Brain microvascular endothelial cell (primary cell): ENCODE measurements around the gene LIN28A.
"Not testable (repeated sequence)": the region's sequence is repeated elsewhere in the genome, so short reads cannot be mapped to it uniquely, and the experiment has no call there.

Experiments
- DNase-seq: peaks from one replicate; pipeline ENCODE4 v3.0.0-alpha.2; 2020
- H3K27ac ChIP-seq: fragments of 250-450 bp; sonication (Bioruptor Pico); 2 replicates; pipeline ENCODE4 v1.5.1; 2020; ENCODE audit warnings: mild to moderate bottlenecking, moderate library complexity
- H3K27me3 ChIP-seq: fragments of 250-450 bp; sonication (Bioruptor Pico); replicated peaks from 2 replicates; pipeline ENCODE4 v1.5.1; 2020; ENCODE audit warnings: mild to moderate bottlenecking
- H3K36me3 ChIP-seq: fragments of 250-450 bp; sonication (Bioruptor Pico); replicated peaks from 2 replicates; pipeline ENCODE4 v1.5.1; 2020; ENCODE audit warnings: mild to moderate bottlenecking
- H3K4me3 ChIP-seq: 2 replicates; pipeline ENCODE4 v1.5.1; 2011; ENCODE audit warnings: low read depth, mild to moderate bottlenecking, control low read depth, low read length, moderate library complexity
- in situ Hi-C: cut with HindIII; loops from 2 replicates; pipeline ENCODE4 v1.10.0; 2017; ENCODE audit warnings: low sequenced_read_pairs, low pct_ligation_motif_present
- TF ChIP-seq, protein P1 (sequence below): IDR thresholded peaks from 2 replicates; pipeline ENCODE4 v1.5.1; 2011; ENCODE audit warnings: low read depth, mild to moderate bottlenecking, moderate library complexity, low read length, control low read depth, inconsistent platforms; ENCODE audit errors: missing control alignments

Gene LIN28A

DNA sequence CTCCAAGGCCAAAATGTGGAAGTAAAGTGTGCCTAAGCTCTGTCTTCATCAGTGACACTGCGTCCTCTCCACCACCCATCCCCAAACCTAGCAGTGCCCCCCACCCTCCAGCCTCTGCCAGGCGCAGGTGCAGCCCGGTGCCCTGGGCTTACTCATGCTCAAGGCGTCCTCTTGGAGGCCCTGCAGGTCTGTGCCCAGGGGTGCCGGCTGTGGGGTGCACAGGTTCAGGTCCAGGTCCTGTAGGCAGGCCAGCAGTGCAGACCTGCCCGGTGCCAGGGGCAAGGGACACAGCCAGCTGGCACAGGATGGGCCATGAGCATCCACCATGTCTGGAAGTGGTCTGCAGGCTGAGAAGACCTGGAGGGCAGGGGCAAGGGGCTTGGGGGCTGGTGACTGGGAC, 43.2 kb upstream of the LIN28A start:
- Histone ChIP-seq H3K4me3 (no peak overlapping the region), H3K27me3 (no peaks in the 10 kb centered on the region), H3K27ac (no peak overlapping the region), H3K36me3 (no peaks in the 10 kb centered on the region)
- DNase-seq: no peak
- in situ Hi-C loops: no loop called here
- TF ChIP-seq, protein P1, sequence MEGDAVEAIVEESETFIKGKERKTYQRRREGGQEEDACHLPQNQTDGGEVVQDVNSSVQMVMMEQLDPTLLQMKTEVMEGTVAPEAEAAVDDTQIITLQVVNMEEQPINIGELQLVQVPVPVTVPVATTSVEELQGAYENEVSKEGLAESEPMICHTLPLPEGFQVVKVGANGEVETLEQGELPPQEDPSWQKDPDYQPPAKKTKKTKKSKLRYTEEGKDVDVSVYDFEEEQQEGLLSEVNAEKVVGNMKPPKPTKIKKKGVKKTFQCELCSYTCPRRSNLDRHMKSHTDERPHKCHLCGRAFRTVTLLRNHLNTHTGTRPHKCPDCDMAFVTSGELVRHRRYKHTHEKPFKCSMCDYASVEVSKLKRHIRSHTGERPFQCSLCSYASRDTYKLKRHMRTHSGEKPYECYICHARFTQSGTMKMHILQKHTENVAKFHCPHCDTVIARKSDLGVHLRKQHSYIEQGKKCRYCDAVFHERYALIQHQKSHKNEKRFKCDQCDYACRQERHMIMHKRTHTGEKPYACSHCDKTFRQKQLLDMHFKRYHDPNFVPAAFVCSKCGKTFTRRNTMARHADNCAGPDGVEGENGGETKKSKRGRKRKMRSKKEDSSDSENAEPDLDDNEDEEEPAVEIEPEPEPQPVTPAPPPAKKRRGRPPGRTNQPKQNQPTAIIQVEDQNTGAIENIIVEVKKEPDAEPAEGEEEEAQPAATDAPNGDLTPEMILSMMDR: no peak

DNA sequence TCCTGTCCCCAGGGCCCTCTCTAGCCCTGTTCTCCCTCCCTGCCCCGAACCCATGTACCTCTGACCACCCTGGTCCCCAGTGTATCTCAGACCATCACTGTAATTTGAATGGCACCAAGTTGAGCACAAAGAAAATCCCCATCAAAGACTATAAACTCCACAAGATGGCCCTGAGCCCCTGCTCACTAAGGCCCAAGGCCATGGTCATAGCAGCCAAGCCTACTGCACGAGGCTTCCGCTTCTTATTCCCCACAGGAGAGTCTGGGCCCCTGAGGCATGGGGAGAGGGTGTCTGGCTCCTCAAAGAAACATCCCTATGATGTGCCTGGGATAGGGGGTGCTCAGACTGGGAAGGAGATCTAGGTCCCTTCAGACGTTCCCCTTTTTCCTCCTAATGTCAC, 42.6 kb upstream of the LIN28A start:
- Histone ChIP-seq H3K4me3 (no peak overlapping the region), H3K27ac (no peak overlapping the region), H3K36me3 (no peaks in the 10 kb centered on the region), H3K27me3 (no peaks in the 10 kb centered on the region)
- in situ Hi-C loops: no loop called here
- TF ChIP-seq, protein P1: no peak
- DNase-seq: no peak

DNA sequence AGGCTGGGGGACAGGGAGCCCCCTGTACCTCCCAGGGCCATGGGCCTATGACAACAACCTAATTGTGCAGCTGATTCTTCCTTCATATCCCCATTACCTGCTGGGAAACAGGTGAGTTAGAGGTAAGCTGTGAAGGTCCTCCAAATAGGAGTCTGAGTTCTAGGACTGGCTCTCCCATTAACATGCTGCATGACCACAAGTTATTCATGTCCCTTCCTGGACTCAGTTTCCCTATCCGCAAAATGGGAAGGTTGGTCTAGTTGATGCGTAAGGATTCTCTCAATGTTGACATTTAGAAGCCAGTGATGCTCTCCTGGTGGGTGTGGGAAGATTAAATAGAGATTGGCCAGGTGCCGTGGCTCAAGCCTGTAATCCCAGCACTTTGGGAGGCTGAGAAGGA, 42.1 kb upstream of the LIN28A start:
- Histone ChIP-seq H3K27me3 (no peaks in the 10 kb centered on the region), H3K27ac (no peak overlapping the region), H3K36me3 (no peaks in the 10 kb centered on the region), H3K4me3 (no peak overlapping the region)
- in situ Hi-C loops: no loop called here
- DNase-seq: no peak
- TF ChIP-seq, protein P1: no peak

DNA sequence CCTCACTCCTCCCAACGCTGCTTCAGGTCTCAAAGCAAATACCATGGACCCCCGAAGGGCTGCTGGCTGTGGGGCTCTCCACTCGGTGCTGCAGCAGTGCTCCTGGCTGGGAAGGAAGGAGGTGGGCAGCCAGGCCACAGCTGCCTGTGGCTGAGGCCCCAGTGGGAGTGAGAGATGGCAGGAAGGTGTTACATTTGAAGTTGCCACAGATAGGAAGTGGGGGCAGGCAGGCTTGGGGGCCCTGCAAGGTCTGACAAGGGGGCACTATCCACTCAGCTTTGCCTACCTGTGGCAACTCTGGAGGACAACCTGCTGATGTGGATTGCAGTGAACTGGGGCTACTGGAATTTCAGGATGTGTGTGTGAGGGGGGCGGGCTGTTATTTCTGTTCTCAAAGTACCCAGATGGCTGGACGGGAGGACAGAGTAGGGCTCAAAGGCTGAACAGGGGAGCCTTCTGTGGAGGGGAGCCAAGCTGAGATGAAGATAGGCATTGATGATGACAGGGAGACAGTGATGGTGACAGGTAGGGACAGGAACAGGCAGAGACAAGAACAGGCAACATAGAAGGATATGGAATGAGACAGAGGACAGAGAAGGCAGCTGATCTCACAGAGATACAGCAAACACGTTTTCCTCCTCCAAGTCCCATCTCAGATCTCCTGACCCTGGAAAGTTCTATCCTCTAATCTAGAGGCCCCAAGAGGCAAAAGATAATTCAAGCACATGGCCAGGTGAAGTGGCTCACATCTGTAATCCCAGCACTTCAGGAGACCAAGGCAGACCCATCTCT, 39.8 kb upstream of the LIN28A start:
- TF ChIP-seq, protein P1: no peak
- H3K27ac ChIP-seq: no peak overlapping the region
- no peaks in the 10 kb centered on the region for H3K27me3 ChIP-seq
- H3K4me3 ChIP-seq: no peak overlapping the region
- H3K36me3 ChIP-seq: no peaks in the 10 kb centered on the region
- in situ Hi-C loops: no loop called here
- no peak for DNase-seq

DNA sequence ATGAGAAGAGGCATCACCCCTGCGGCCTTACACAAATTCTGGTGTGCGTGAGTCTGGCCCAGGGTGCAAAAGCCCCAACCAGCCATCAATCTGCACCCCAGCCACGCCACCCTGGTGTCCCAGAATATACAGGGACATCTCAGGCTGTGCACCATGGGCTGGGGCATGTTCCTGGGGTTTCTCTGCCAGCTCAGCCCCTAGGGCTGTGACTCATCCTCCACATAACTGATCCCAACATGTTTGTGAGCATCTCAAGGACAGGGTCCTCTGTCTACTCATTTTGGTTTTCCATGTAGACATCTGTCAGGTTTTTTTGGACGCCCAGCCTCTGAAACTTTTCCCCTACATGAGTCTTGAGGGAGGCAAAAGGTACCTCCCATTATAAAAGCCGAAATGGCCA, 38.6 kb upstream of the LIN28A start:
- Histone ChIP-seq H3K27me3 (no peaks in the 10 kb centered on the region), H3K36me3 (no peaks in the 10 kb centered on the region), H3K4me3 (no peak overlapping the region), H3K27ac (no peak overlapping the region)
- in situ Hi-C loops: no loop called here
- no peak for DNase-seq
- TF ChIP-seq, protein P1: no peak

DNA sequence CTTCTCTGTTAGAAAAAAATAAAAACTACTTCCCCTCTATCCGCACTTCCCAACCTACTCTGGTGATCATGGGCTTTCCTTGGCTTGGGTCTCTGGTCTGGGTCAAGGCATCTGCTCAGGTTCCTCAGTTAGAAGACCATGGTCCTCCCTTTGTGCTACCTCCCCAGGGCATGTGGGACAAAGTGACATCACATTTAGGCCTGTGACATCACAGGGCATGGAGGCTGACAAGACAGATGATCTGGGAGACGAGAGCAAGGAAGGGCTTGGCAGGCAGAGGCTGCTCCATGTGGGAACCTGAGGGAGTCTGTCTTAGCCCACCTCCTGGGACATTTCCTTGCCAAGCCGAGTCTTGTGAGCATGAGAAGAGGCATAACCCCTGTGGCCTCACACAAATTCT, 38.0 kb upstream of the LIN28A start, which contains the start of gene ZNF683:
Gene ZNF683 (minus strand): TSS at position 140 of the 400 bp plus-strand sequence. CDS start 4,179 bp downstream, outside the sequence.
- H3K4me3 ChIP-seq, H3K36me3 ChIP-seq, H3K27me3 ChIP-seq, DNase-seq, in situ Hi-C loops, H3K27ac ChIP-seq: not testable (repeated sequence)
